GM18951 (cell line): ENCODE data around the gene YTHDC2.
A peak's percentile ranks its signal among the peaks of the same experiment; 100 is the strongest.

Experiments
- POLR2A ChIP-seq: IDR thresholded peaks from 4 replicates; pipeline ENCODE4 v1.6.1; 2011; ENCODE audit warnings: mild to moderate bottlenecking; ENCODE audit not compliant: insufficient read length, insufficient read depth; ENCODE audit errors: extremely low read depth
- in situ Hi-C: fragments of 300-500 bp; cut with MboI; formaldehyde crosslinking; loops from one replicate; pipeline ENCODE4 v1.12.0; 2022; ENCODE audit warnings: low sequenced_read_pairs, mixed read lengths, inconsistent platforms; ENCODE audit not compliant: unreplicated experiment

The YTHDC2 gene

GRCh38 chr5:113513384-113514288 is at the start of gene YTHDC2:
Gene YTHDC2 (plus strand): TSS chr5:113513694. CDS start chr5:113513896, 202 bp downstream.
- in situ Hi-C loops = loop anchor here (25.0 kb wide), 1 partner anchor 501 kb away; no protein-coding TSS in a partner anchor
- TF ChIP-seq POLR2A = peak; percentile 92

- no peak for TF ChIP-seq POLR2A
- in situ Hi-C loops = no loop called here
Measured at GRCh38 chr5:113474100-113474728, 39.3 kb upstream of the YTHDC2 start.

GRCh38 chr5:113478691-113479090 is 34.8 kb upstream of the YTHDC2 start:
- no peak for TF ChIP-seq POLR2A
- in situ Hi-C loops = no loop called here

GRCh38 chr5:113480243-113480642 is 33.3 kb upstream of the YTHDC2 start:
- in situ Hi-C loops = no loop called here
- TF ChIP-seq POLR2A = no peak

- TF ChIP-seq POLR2A = no peak
- in situ Hi-C loops = no loop called here
Measured at GRCh38 chr5:113487416-113487780, 26.1 kb upstream of the YTHDC2 start.

GRCh38 chr5:113487781-113488644 is 25.5 kb upstream of the YTHDC2 start, which contains the start of gene MCC:
Gene MCC (minus strand): TSS chr5:113488453.
- TF ChIP-seq POLR2A = no peak
- in situ Hi-C loops = no loop called here

- no peak for TF ChIP-seq POLR2A
- in situ Hi-C loops = no loop called here
Measured at GRCh38 chr5:113488645-113489184, 24.8 kb upstream of the YTHDC2 start.

- TF ChIP-seq POLR2A = no peak
- in situ Hi-C loops = no loop called here
Measured at GRCh38 chr5:113489299-113489698, 24.2 kb upstream of the YTHDC2 start.

DNA sequence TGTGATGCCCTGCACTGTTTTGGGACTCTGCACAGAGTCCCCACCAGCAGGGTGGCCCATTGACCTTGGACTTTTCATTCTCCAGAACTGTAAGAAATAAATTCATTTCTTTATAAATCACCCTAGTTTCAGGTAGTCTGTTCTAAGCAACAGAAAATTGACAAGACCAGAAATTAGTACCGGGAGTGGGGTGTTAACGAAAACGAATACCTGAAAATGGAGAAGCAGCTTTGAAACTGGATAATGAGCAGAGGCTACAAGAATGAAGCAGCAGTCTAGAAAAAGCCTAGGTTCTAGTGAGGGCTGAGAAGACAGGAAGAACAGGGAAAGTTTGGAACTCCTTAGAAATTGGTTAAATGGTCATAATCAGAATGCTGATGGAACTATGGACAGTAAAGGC is 23.2 kb upstream of the YTHDC2 start:
- TF ChIP-seq POLR2A = no peak
- in situ Hi-C loops = no loop called here

GRCh38 chr5:113491022-113491421 is 22.5 kb upstream of the YTHDC2 start:
- in situ Hi-C loops = no loop called here
- TF ChIP-seq POLR2A = no peak

DNA sequence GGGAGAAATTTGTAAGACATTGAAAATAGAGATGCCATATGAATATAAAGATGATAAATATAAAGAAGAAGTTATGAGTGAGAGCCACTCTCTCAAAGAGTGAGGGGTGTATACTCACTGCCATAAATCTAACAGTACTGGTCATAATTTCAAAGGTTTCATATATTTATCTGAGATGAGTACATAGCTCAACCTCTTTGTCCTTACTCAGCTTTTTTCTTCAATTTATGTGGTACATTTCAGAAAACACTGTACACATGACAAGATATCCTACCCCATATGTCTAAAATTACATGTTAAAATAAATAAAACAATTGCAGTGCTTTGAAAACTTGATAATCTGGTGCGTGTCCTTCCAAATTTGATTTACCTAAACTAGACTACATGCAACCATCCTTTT is 20.0 kb upstream of the YTHDC2 start:
- TF ChIP-seq POLR2A = no peak
- in situ Hi-C loops = no loop called here

- in situ Hi-C loops = no loop called here
- no peak for TF ChIP-seq POLR2A
Measured at GRCh38 chr5:113495422-113495841, 18.1 kb upstream of the YTHDC2 start.

GRCh38 chr5:113502073-113502472 is 11.4 kb upstream of the YTHDC2 start:
- no peak for TF ChIP-seq POLR2A
- in situ Hi-C loops = loop anchor here (25.0 kb wide), 1 partner anchor 490 kb away; no protein-coding TSS in a partner anchor
